Testis (tissue), 2 donors: Measurements from ENCODE around the gene KRTAP3-3.

Source experiments
- CTCF ChIP-seq, 3 experiments: fragments of 450-650 bp in 2 of 3; fragments of 200-600 bp in 1 of 3; sonication (generic) in 1 of 3; IDR thresholded peaks; one replicate each; pipeline ENCODE4 v1.5.1; 2016 to 2019; ENCODE audit warnings: antibody characterized with exemption in 3 of 3, mild to moderate bottlenecking in 2 of 3, moderate library complexity in 1 of 3
- POLR2A ChIP-seq: fragments of 450-650 bp; IDR thresholded peaks from one replicate; pipeline ENCODE4 v1.6.1; 2017; ENCODE audit warnings: antibody characterized with exemption, mild to moderate bottlenecking, moderate library complexity

DNA sequence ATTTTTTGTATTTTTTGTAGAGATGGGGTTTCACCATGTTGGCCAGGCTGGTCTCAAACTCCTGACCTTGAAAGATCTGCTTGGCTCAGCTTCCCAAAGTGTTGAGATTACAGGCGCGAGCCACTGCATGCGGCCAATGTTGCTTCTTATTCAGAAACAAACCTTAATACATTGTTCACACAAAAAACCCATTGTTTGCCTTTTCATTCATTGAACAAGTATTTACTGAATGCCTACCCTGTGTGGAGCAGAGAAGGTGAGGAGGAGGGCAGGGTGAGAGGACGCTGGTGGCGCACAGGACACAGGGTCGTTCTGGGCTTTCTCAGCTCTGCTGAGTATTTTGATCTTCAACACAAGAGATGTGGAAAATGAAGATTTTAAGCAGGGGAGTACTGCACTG lies 48.5 kb downstream of the KRTAP3-3 start:
- TF ChIP-seq CTCF (IDR thresholded peaks at IDR 0.05) (no peak), POLR2A (no peak)
